ENCODE measurements around the gene FBLN5. TPM values are rescaled to one million over a fixed set of nuclear protein-coding genes. Genes with fewer than 3 reads are reported as not detected.

The FBLN5 gene
- total and polyA plus RNA-seq, 9 of the 15 experiments (the other 6 are each of a cell fraction or from before 2014, with no cell fraction given), result 0.11 to 0.22 TPM; not detected in 7

GRCh38 chr14:91866511-91867295, 80.8 kb downstream of the FBLN5 start (continued):
- TF ChIP-seq MNT (conservative IDR thresholded peaks at IDR 0.05) (no peak), NR4A1 (CRISPR knock-in tag; IDR thresholded peaks at IDR 0.05) (no peak), NR4A1 (tag; IDR thresholded peaks at IDR 0.05) (no peak), BACH1 (tag; IDR thresholded peaks at IDR 0.05) (no peak), CSDE1 (IDR thresholded peaks at IDR 0.05) (no peak), NR2C1 (IDR thresholded peaks at IDR 0.05) (no peak), NR2C1 (tag; IDR thresholded peaks at IDR 0.05) (no peak), HEY1 (CRISPR knock-in tag; IDR thresholded peaks at IDR 0.05; ENCODE audit: borderline replicate concordance) (no peak), MECOM (CRISPR knock-in tag; IDR thresholded peaks at IDR 0.05) (no peak), CREBBP (IDR thresholded peaks at IDR 0.05; ENCODE audit: low read depth, low read length) (no peak), MCM3 (IDR thresholded peaks at IDR 0.05) (no peak)

- intact Hi-C loops (cut with micrococcal nuclease) (no loop called here), in situ Hi-C loops (cut with MboI) (no loop called here)
- 7% methylated on average over 2 of the region's 2 CpGs for WGBS (ENCODE audit: insufficient coverage, low coverage, missing lambda C conversion rate)
- no peak overlapping the region for H3K4me3 ChIP-seq
- H3K9me1 ChIP-seq (ENCODE audit: control insufficient read depth, insufficient read depth, low read length), result no peaks in the 10 kb centered on the region
- no peaks in the 10 kb centered on the region for H3K4me1 ChIP-seq (replicated peaks in 1 of 2; ENCODE audit: control insufficient read depth in 2 of 2, insufficient read depth in 2 of 2, low read length in 2 of 2)
- H3K9me3 ChIP-seq (replicated peaks; ENCODE audit: control insufficient read depth, insufficient read depth, low read depth, low read length), result no peaks in the 10 kb centered on the region
- H4K20me1 ChIP-seq (replicated peaks; ENCODE audit: control insufficient read depth, insufficient read depth, low read length), result no peaks in the 10 kb centered on the region
- TF ChIP-seq HLTF (IDR thresholded peaks at IDR 0.05) (no peak), ZNF3 (CRISPR knock-in tag; IDR thresholded peaks at IDR 0.05) (no peak), BHLHE40 (IDR thresholded peaks at IDR 0.05; ENCODE audit: low read length) (no peak), IRF2 (CRISPR knock-in tag; IDR thresholded peaks at IDR 0.05) (no peak), TAF9B (IDR thresholded peaks at IDR 0.05; ENCODE audit: partially characterized antibody) (no peak), ZBTB8A (IDR thresholded peaks at IDR 0.05; ENCODE audit: partially characterized antibody) (no peak), ZNF197 (CRISPR knock-in tag; IDR thresholded peaks at IDR 0.05; ENCODE audit: low read depth) (no peak), CREB3L1 (IDR thresholded peaks at IDR 0.05; ENCODE audit: borderline replicate concordance, low read depth) (no peak), TFAM (CRISPR knock-in tag; conservative IDR thresholded peaks at IDR 0.05) (no peak)
- H2AFZ ChIP-seq (ENCODE audit: low read depth, low read length), result no peak overlapping the region
- CTCF ChIA-PET (ENCODE audit: low intra/inter-chr PET ratio), result no interaction called here
- no peaks in the 10 kb centered on the region for H3K79me2 ChIP-seq (ENCODE audit: control insufficient read depth, insufficient read depth, low read length)
- ATAC-seq (no peak), DNase-seq (ENCODE audit: extremely low read depth in 1 of 4, low spot score in 3 of 4) (no peak), FAIRE-seq (no peak)
- no peak overlapping the region for H3K27ac ChIP-seq (ENCODE audit: extremely low read depth, low read depth, low read length)
- no peak overlapping the region for H3K4me2 ChIP-seq (ENCODE audit: insufficient read depth, low read length)
- H3K27me3 ChIP-seq (ENCODE audit: control insufficient read depth in 2 of 2, insufficient read depth in 2 of 2, low read length in 2 of 2), result no peaks in the 10 kb centered on the region; a peak in 1 of 5 replicates
- no TSS peak for BruUV-seq (replicated peaks)
- H3K36me3 ChIP-seq (ENCODE audit: control insufficient read depth, insufficient read depth, low read length), result no peaks in the 10 kb centered on the region
- no peak overlapping the region for H3K9ac ChIP-seq (ENCODE audit: insufficient read depth in 1 of 2, low read depth in 2 of 2, low read length in 2 of 2)
- POLR2A ChIA-PET, result no interaction called here
These were observed 81.4 kb downstream of the FBLN5 start for GRCh38 chr14:91866061-91866460.

Data from K562 (cell line).